KMS-11 (cell line): ENCODE data around the gene CAMK2G.

Experiments used
- H2AFZ ChIP-seq: fragments of 200-600 bp; sonication (generic); 2 replicates; pipeline ENCODE4 v1.6.1; 2016; ENCODE audit warnings: antibody characterized with exemption, mixed run types, low read depth
- H3K27ac ChIP-seq: fragments of 200-600 bp; sonication (generic); 2 replicates; pipeline ENCODE4 v1.6.1; 2016; ENCODE audit warnings: mild to moderate bottlenecking, mixed run types
- H3K27me3 ChIP-seq: fragments of 200-600 bp; sonication (generic); 2 replicates; pipeline ENCODE4 v1.6.1; 2017; ENCODE audit warnings: mild to moderate bottlenecking, low read depth, mixed run types, moderate library complexity; ENCODE audit not compliant: insufficient read depth
- H3K36me3 ChIP-seq: fragments of 200-600 bp; sonication (generic); 2 replicates; pipeline ENCODE4 v1.6.1; 2017; ENCODE audit warnings: mild to moderate bottlenecking, mixed run types; ENCODE audit not compliant: insufficient read depth
- H3K4me1 ChIP-seq: fragments of 200-600 bp; sonication (generic); 2 replicates; pipeline ENCODE4 v1.6.1; 2016; ENCODE audit warnings: mild to moderate bottlenecking, low read depth, mixed run types; ENCODE audit not compliant: poor library complexity, severe bottlenecking
- H3K4me2 ChIP-seq: fragments of 200-600 bp; sonication (generic); 2 replicates; pipeline ENCODE4 v1.7.0; 2016; ENCODE audit warnings: mild to moderate bottlenecking, mixed run types
- H3K4me3 ChIP-seq: fragments of 200-600 bp; sonication (generic); IDR thresholded peaks from 2 replicates; pipeline ENCODE4 v1.6.1; 2017; ENCODE audit warnings: low read depth, low read length, mixed read lengths; ENCODE audit not compliant: insufficient read depth
- H3K79me2 ChIP-seq: fragments of 200-600 bp; sonication (generic); 2 replicates; pipeline ENCODE4 v1.6.1; 2016; ENCODE audit warnings: low read depth, mixed run types; ENCODE audit not compliant: insufficient read depth
- H3K9ac ChIP-seq: fragments of 200-600 bp; sonication (generic); 2 replicates; pipeline ENCODE4 v1.6.1; 2016; ENCODE audit warnings: mild to moderate bottlenecking, mixed run types
- H4K20me1 ChIP-seq: fragments of 200-600 bp; sonication (generic); 2 replicates; pipeline ENCODE4 v1.6.1; 2016; ENCODE audit warnings: mild to moderate bottlenecking, mixed run types; ENCODE audit not compliant: insufficient read depth
- TF ChIP-seq, protein P1 (sequence below): fragments of 200-600 bp; sonication (generic); conservative IDR thresholded peaks from 2 replicates; pipeline ENCODE4 v1.6.1; 2017; ENCODE audit warnings: low read depth, mild to moderate bottlenecking, antibody characterized with exemption, low read length, moderate library complexity, mixed read lengths

CAMK2G gene

GRCh38 chr10:73917566-73918305, 43.4 kb upstream of the CAMK2G start:
- H3K9ac ChIP-seq = no peak overlapping the region
- H3K36me3 ChIP-seq = no peaks in the 10 kb centered on the region
- no peaks in the 10 kb centered on the region for H3K79me2 ChIP-seq
- no peak overlapping the region for H3K27ac ChIP-seq
- H3K4me3 ChIP-seq = no peak overlapping the region
- H3K4me1 ChIP-seq = peaks cover 27% of the 10 kb centered on the region
- TF ChIP-seq, protein P1, sequence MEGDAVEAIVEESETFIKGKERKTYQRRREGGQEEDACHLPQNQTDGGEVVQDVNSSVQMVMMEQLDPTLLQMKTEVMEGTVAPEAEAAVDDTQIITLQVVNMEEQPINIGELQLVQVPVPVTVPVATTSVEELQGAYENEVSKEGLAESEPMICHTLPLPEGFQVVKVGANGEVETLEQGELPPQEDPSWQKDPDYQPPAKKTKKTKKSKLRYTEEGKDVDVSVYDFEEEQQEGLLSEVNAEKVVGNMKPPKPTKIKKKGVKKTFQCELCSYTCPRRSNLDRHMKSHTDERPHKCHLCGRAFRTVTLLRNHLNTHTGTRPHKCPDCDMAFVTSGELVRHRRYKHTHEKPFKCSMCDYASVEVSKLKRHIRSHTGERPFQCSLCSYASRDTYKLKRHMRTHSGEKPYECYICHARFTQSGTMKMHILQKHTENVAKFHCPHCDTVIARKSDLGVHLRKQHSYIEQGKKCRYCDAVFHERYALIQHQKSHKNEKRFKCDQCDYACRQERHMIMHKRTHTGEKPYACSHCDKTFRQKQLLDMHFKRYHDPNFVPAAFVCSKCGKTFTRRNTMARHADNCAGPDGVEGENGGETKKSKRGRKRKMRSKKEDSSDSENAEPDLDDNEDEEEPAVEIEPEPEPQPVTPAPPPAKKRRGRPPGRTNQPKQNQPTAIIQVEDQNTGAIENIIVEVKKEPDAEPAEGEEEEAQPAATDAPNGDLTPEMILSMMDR = no peak
- no peak overlapping the region for H2AFZ ChIP-seq
- H3K27me3 ChIP-seq = no peaks in the 10 kb centered on the region
- no peaks in the 10 kb centered on the region for H4K20me1 ChIP-seq
- no peak overlapping the region for H3K4me2 ChIP-seq

- Histone ChIP-seq H3K36me3 (no peaks in the 10 kb centered on the region), H3K4me2 (no peak overlapping the region), H3K9ac (no peak overlapping the region), H3K4me1 (peaks cover 18% of the 10 kb centered on the region), H3K4me3 (no peak overlapping the region), H3K79me2 (no peaks in the 10 kb centered on the region), H3K27ac (no peak overlapping the region), H4K20me1 (no peaks in the 10 kb centered on the region), H3K27me3 (peaks cover under 1% of the 10 kb centered on the region; the same call in 1 of the 2 replicates), H2AFZ (no peak overlapping the region)
- TF ChIP-seq, protein P1 = no peak
Observed at GRCh38 chr10:73916761-73917470, 42.6 kb upstream of the CAMK2G start.

DNA sequence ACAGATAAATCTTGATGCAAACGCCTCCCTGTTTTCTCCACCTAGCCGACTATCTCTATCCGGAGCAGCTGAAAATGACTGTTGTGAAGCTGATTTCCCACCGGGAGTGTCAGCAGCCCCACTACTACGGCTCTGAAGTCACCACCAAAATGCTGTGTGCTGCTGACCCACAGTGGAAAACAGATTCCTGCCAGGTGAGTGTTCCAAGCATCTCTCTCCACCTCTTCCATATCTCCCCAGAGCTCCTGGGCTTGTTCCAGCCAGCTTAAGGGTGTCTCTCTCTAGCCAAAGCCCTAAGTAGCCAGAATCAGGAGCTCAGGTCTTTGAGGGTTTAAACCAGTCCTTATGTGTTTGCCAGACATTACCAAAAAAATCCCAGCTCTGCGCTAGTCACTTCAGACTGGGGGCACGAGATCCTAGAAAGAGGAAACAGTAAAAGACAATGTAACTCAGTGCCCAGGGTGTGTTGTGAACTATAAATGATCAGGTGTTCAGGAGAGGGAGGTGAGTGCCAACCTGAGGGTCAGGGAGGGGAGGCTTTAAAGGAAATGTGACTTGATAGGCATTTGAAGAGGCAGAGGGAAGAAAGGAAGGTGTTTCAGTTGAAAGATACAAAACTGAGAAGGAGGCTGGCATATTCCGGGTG, 41.0 kb upstream of the CAMK2G start:
- H3K4me1 ChIP-seq = peaks cover 10% of the 10 kb centered on the region
- no peak overlapping the region for H3K9ac ChIP-seq
- TF ChIP-seq, protein P1 = no peak
- H4K20me1 ChIP-seq = no peaks in the 10 kb centered on the region
- no peak overlapping the region for H3K4me2 ChIP-seq
- H3K4me3 ChIP-seq = no peak overlapping the region
- no peaks in the 10 kb centered on the region for H3K79me2 ChIP-seq
- no peak overlapping the region for H2AFZ ChIP-seq
- H3K36me3 ChIP-seq = no peaks in the 10 kb centered on the region
- H3K27me3 ChIP-seq = peaks cover 6% of the 10 kb centered on the region
- H3K27ac ChIP-seq = no peak overlapping the region

- Histone ChIP-seq H3K36me3 (no peaks in the 10 kb centered on the region), H3K9ac (no peak overlapping the region), H3K4me2 (no peak overlapping the region), H2AFZ (no peak overlapping the region), H3K4me1 (peaks cover 10% of the 10 kb centered on the region), H3K27me3 (peaks cover 6% of the 10 kb centered on the region), H3K79me2 (no peaks in the 10 kb centered on the region), H3K27ac (no peak overlapping the region), H3K4me3 (no peak overlapping the region), H4K20me1 (no peaks in the 10 kb centered on the region)
- TF ChIP-seq, protein P1 = no peak
Observed at GRCh38 chr10:73914036-73914435, 39.7 kb upstream of the CAMK2G start.
